GM20000 (cell line): ENCODE measurements around the gene SKP2.
"Not testable (repeated sequence)": the region's sequence is repeated elsewhere in the genome, so short reads cannot be mapped to it uniquely, and the experiment has no call there.

ENCODE experiments used
- DNase-seq: peaks from one replicate; pipeline ENCODE4 v3.0.0; 2012; ENCODE audit warnings: low spot score
- CTCF ChIP-seq: IDR thresholded peaks from 2 replicates; pipeline ENCODE4 v1.5.1; 2012; ENCODE audit warnings: mild to moderate bottlenecking, control low read depth; ENCODE audit errors: extremely low read depth, missing control alignments

SKP2 gene

GRCh38 chr5:36180556-36181350, 28.8 kb downstream of the SKP2 start:
- no peak for DNase-seq
- no peak for TF ChIP-seq CTCF

- TF ChIP-seq CTCF: no peak
- no peak for DNase-seq
Observed at GRCh38 chr5:36181774-36182173, 29.9 kb downstream of the SKP2 start.

GRCh38 chr5:36184408-36184807, 32.5 kb downstream of the SKP2 start:
- not testable (repeated sequence) for DNase-seq

- no peak for DNase-seq
- TF ChIP-seq CTCF: no peak
Observed at GRCh38 chr5:36193746-36194145, 41.8 kb downstream of the SKP2 start.

GRCh38 chr5:36198281-36198680, 46.4 kb downstream of the SKP2 start:
- TF ChIP-seq CTCF: no peak

GRCh38 chr5:36198783-36199182, 46.9 kb downstream of the SKP2 start:
- not testable (repeated sequence) for DNase-seq

More at GRCh38 chr5:36198281-36198680, 46.4 kb downstream of the SKP2 start:
- no peak for DNase-seq

GRCh38 chr5:36199620-36200019, 47.7 kb downstream of the SKP2 start:
- TF ChIP-seq CTCF: no peak
- DNase-seq: no peak

GRCh38 chr5:36200513-36200912, 48.6 kb downstream of the SKP2 start:
- no peak for TF ChIP-seq CTCF
- no peak for DNase-seq
